ENCODE results near the gene C1QTNF4.
"Not testable (repeated sequence)": the region's sequence is repeated elsewhere in the genome, so short reads cannot be mapped to it uniquely, and the experiment has no call there.

Gene C1QTNF4

DNA sequence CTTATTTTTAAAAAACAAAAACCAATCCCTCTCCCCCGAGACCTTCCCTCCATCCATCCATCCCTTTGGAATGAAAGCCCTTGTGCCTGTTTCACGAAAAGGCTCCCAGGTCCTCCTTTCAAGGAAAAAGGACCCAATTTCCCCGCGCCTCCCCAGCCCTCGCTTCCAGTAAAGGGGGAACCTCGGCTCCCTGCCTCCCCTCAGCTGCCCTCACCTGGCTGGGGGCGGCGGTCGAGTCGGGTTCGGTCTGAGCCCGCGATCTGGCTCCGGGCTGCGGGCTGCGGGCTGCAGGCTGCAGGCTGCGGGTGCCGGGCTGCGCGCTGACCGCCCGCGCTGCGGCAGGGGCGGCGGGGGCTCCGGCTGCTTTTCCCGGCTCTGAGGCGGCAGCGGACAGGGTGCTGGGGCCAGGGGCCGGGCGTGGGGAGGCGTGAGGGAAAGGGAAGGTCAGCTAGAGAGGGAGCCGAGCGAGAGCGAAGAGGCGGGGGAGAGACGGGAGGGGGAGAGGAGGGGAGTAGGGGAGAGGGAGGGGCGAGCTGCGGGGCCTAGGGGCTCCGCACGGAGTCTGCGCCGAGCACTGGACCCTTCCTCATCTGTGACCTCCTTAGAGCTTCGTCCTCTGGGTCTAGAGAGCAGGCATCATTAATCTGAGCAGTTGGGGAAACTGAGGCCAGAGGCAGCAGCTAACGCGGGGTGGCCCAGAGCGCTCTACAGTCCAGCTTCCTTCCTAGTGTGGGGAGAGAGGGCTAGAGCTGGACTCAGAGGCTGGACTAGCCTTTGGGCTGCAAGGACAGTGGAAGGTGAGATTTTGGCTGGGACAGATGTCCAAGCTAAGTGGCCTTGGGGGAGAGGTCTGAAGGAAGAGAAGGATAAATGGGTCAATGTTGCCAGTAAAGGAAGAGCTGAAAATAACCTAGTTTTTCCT is at the start of gene C1QTNF4:
C1QTNF4 (minus strand) TSS at position 478 of the 922 bp plus-strand sequence. CDS start 3,601 bp downstream, outside the sequence.
- DNase-seq (ENCODE audit: low spot score): no peak

DNA sequence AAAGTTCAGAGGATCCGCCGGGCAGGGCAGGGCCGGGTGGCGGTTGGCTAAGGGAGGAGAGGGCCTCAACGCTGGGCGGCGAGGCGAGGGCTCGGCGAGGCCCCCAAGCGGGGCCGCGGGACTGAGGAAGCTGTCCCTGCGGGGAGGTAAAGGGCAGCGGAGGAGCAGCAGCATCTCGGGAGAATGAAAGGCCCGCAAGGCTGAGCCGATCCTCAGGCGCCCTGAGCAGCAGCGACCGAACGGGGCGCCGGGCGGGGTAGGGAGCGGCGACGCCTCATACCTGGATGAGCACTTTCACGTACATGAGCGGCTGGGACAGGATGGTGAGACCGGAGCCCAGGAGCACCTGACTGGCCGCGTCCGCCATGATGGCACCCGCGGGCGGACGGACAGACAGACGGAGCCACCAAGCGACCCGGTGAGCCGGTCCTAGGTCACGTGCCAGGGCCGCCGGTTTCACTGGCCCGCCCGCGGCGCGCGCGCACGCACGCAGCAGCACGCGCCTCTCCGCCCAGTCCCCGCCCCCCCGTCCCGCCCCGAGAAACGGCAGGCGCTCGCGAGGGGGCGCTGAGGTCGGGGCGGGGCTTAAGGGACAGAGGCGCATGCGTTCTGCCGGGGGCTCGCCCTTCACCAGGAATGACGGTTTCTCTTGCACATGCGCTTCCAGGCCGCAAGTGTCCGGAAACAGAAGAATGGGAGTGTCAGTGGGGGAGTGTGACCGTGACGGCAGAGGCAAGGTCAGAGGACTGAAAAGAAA is 48.1 kb upstream of the C1QTNF4 start, which contains the start of gene MTCH2:
MTCH2 (minus strand) TSS at position 461 of the 757 bp plus-strand sequence; CDS start at position 367, 94 bp downstream.
- DNase-seq (ENCODE audit: low spot score): peak; percentile 96

DNA sequence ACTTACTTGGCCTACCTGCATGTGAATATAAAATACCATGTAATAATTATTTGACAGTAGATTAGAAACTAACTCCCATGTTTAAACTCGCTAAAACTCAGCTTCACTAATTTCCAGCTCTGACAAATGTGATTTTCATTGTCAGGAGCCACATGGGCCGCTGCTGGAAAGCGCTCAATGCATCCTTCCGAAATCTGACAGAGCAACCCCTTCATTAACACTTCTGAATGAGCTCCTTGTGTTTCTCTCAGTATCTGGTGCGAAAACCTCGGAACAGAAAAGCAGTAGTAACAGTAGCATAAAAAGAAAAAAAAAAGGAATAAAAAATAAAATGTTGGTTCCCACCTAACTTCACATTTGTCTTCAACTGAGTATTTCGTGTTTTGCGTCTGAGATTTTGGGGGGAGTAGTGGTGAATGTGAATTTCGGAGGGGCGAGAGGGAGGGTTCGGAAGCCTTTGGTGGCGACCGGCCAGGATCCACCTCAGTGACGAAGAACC is 47.4 kb upstream of the C1QTNF4 start:
- DNase-seq (ENCODE audit: low spot score): no peak

DNA sequence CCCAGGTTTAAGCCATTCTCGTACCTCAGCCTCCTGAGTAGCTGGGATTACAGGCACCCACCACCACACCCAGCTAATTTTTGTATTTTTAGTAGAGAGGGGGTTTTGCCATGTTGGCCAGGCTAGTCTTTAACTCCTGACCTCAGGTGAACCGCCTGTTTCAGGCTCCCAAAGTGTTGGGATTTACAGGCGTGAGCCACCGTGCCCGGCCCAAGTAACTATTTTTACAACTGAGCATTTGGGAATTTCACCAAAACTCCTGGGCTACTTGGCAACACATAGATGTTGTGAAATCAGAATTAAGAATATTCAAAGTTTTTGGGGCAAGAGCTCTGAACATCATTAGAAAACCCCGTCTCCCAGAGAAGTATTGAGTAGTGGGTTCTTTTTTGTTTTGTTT is 46.3 kb upstream of the C1QTNF4 start:
- DNase-seq (ENCODE audit: low spot score): not testable (repeated sequence)

DNA sequence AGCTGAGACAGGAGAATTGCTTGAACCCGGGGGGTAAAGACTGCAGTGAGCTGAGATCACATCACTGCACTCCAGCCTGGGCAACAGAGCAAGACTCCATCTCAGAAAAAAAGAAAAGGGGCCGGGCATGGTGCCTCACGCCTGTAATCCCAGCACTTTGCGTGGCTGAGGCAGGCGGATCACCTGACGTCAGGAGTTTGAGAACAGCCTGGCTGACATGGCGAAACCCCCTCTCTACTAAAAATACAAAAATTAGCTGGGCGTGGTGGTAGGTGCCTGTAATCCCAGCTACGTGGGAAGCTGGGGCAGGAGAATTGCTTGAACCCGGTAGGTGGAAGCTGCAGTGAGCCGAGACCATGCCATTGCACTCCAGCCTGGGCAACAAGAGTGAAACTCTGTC is 42.1 kb upstream of the C1QTNF4 start:
- not testable (repeated sequence) for DNase-seq (ENCODE audit: low spot score)

DNA sequence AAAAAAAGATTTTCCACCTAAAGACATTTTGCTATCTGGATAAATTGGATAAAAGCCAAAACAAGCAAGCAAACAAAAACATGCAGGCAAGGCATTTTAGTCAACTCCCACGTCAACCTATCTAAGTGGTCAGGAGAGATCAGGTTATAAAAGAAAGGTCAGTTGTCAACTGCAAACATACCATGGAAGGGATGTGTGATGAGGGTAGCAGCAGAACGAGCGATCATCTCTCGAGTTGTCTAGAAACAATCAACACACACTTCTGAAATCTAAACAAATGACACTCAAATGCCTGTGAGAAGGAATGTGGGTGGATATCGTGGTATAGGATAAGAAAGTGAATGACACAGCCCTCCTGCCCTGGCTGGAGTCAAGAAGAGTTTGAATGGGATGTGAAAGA is 37.3 kb upstream of the C1QTNF4 start:
- no peak for DNase-seq (ENCODE audit: low spot score)

DNA sequence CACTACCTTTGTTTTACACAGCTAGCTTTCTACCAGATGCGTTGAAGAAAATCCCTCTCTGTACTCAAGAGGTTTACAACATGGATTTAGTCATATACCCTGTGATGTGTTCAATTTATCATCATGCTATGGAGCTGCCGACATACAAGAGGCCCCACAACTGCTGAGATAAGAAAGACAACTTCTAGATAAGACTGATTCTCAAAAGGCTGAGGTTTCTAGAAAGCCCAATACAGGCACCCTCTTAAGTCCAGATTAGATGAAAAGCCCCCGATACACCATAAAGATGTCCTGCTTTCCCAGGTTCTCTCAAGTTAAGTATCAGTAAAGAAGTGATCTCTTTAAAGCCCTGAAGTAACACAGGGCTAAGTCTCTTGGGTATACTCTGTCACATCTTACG is 33.8 kb upstream of the C1QTNF4 start:
- no peak for DNase-seq (ENCODE audit: low spot score)

DNA sequence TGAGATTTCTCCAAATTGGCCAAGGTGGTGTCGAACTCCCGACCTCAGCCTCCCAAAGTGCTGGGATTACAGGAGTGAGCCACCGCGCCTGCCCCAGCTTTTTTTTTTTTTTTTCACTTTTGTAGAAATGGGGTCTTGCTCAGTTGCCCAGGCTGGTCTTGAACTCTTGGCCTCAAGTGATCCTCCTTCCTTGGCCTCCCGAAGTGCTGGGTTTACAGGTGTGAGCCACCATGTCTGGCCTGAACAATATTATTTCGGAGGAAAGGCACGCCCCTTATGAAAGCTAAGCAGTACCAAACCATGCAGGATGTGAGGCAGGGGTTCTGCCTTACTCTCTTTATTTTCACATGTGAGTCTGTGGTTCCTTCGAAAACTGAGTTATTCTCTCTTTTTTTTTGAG is 32.0 kb upstream of the C1QTNF4 start:
- DNase-seq (ENCODE audit: low spot score): no peak

DNA sequence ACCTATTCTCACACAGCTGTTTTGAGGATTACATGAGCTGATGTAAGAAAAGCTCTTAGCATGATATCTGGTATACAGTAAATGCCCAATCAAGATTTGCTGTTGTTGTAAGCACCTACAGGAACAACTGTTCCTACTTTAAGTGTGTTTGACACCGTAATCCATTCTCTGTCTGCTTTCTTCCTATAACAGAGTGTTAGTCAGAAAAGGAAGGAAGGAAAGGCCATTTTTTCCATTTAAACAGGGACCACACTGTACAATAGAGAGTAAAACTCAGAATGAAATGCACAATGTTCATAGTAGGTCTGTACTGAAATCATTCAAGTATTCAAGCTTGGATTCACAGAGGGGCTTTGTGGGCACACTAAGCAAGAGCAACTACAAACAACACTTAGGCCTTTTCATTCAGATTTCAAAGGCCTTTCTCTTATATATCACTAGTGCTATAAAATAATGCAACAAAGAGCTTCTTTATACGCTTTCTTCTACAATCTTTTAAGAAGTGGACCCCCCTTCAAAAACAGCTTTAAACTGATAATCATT is 26.7 kb upstream of the C1QTNF4 start:
- no peak for DNase-seq (ENCODE audit: low spot score)

DNA sequence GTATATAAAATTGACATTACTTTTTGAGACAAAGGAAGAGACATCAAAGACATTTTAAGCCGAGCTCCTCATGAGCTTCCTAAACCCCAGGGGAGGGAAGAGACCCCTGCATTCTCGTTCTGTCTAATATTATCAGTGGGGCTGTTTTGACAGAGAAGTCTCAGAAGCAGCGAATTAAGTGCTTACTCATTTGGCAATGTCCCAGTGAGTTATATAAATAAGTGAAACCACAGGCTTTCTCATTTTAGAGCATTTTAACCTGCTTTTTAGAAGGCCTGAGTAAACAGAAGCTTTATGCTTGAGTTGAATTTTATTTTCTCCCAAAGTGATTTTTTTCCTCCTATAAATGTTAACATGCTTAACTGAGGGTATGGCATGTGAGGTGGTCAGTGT is 23.2 kb upstream of the C1QTNF4 start:
- DNase-seq (ENCODE audit: low spot score): no peak

DNA sequence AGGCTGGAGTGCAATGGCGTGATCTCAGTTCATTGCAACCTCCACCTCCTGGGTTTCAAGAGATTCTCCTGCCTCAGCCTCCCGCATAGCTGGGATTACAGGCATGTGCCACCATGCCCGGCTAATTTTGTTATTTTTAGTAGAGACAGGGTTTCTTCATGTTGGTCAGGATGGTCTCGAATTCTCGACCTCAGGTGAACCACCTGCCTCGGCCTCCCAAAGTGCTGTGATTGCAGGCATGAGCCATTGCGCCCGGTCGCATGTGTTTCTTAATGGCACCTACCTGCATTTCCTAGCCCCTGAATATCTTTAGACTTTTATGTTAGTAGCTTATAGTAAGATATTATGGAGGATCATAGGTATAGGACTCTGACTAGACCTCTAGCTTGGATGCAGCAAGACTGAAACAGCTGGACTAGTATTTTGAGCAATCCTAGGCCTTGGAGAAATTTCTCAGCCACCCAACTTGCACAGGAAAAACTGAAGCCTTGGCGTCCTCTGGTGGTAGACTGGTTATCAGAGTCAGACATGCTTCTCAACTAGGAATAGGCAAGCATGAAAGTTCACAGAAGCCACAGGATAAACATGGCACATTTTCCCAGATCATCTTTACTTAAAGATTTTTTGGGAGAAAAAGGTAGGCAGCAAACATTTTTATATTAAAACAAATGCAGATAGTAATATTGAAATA is 22.7 kb upstream of the C1QTNF4 start:
- DNase-seq (ENCODE audit: low spot score): no peak

DNA sequence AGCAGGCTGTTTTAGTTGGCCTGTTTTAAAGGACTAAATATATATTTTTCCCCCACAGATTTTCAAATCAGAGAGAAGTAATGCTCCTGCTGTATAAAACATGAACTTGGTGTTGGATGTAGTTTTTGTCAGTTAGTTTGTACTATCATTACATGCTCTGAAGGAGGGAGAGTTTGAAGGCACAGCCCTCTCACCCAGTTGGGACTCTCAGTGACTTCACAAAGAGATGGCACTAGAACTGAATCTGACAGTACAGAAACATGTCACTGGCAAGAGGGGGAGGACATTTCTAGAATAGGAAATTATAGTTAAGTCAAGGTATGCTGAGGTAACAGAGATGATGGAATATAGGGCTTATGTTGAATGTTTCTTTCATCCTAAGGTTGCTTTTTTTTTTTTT is 21.0 kb upstream of the C1QTNF4 start:
- DNase-seq (ENCODE audit: low spot score): no peak

DNA sequence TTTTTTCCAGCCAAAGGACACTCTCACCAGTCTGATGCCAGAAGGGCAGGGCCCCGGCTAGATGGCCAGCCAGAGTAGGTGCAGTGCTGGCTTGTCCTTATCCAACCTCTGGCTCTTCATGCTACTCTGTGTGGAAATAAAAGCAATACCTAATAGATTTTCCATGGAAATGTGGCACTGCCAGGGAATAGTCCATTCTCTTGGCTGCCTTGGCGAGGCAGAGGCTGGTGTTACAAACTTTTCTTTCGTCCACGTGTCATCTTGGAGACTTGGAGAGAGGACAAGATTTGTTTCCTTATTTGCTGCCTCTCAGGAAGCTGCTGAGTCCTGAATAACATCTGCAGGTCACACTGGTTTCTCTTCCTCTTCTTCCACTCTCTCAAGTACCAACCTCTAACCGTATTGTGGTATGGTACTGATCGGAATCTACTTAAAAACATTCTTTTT is 17.2 kb upstream of the C1QTNF4 start:
- no peak for DNase-seq (ENCODE audit: low spot score)

DNA sequence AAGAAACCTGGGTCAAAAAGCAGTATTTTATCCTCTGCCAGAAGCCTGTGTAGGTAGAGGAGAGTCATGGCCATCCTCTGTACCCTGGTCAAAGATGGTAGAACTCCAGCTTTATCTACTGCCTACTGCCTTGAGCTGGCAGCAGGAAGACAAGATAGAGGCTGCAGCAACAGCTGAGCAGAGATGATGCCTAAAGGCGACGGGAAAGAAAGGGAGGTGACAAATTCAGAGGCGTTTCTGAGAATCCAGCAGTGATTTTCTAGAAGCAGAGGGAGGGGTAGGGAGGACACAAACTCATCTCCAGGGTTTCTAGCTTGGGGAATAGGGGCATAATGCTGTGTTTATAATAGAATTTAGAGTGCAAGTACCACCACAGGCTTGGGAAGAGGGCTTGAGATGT is 15.5 kb upstream of the C1QTNF4 start:
- no peak for DNase-seq (ENCODE audit: low spot score)

DNA sequence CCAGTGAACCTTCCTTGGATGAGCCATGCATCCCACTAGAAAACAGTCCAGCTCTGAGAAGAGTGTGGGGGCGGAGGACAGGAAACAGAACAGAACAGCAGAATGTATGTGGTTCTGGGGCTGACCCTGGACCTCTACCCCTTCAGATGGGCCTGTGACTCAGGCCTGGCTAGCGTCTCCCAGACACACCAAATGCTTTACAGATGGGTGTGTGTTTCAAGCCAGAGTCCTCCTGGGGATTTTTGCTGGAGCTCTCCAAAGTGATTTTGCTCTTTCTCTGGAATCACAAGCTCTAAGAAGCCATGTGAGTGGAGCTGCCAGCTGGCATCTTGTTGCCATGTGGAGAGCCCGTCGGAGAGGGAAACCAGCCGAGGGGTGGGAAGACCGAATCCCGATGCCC is 13.2 kb upstream of the C1QTNF4 start:
- no peak for DNase-seq (ENCODE audit: low spot score)

DNA sequence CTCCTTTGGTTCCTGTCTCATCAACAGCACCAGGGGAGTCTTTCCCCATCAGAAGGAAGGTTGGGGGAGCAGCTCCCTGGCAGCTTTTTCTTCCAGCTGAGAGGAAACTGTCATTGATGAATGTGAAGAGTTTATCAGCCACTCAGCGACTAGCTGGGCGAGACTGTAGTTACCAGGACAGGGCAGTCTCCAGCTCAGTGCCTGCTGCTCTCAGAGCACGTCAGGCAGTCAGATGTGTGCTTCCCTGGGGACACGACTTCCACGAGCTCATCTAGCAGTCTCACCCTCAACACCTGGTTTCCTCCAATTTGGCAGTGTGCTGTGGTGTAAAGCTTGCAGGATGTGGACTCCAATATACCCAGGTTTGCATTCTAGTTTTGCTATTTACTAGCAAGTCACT is 12.5 kb upstream of the C1QTNF4 start:
- DNase-seq (ENCODE audit: low spot score): no peak

DNA sequence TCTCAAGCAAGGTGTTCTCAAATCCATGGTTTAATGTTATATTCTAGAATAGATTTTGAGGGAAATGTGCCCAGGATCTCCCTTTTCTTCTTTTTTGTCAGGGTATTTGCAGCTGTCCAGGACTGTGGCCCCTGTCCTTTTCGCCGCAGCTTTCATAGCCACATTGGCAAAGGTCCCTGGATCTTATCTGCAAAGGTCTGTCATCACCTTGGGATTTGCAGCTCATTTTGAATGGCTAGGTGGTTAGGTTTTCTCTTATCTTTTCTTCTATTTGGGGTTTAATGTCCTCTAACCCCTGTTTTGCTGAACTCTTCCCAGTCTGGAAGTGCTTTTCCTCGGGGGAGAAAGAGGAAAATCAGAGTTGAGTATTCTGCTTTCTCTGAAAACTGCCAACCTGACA is 11.7 kb upstream of the C1QTNF4 start:
- DNase-seq (ENCODE audit: low spot score): no peak

DNA sequence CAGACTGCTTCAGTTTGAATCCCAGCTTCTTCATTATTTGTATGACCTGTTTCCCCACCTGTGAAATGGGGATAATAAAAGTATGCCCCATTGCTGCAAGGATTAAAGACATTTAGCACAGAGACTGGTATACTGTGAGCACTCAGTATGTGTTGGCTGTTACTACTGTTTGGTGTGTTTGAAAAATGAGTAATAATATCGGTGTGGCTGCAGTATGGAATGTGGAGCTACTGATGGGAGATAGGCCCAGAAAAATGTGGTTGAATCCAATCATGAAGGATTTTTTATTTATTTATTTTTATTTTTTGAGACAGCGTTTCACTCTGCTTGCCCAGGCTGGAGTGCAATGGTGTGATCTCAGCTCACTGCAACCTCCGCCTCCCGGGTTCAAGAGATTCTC is 9.1 kb upstream of the C1QTNF4 start:
- no peak for DNase-seq (ENCODE audit: low spot score)

DNA sequence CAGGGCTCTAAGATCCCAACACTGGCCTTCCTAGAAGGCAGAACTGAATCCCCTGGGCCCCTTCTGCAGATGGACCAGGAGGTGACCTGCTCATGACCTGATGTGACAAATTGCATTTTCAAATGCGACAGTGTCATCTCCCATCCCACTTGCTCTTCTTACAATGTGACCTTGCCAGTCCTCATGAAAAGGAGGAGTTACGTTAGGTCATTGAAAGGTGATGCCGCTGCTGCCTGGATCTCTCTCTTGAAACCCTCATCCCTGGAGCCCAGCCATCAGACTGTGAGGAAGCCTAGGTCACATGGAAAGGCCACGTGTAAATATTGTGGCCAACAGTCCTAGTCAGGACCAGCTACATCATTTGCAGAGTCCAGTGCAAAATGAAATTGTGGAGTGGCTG is 5.7 kb upstream of the C1QTNF4 start:
- no peak for DNase-seq (ENCODE audit: low spot score)

DNA sequence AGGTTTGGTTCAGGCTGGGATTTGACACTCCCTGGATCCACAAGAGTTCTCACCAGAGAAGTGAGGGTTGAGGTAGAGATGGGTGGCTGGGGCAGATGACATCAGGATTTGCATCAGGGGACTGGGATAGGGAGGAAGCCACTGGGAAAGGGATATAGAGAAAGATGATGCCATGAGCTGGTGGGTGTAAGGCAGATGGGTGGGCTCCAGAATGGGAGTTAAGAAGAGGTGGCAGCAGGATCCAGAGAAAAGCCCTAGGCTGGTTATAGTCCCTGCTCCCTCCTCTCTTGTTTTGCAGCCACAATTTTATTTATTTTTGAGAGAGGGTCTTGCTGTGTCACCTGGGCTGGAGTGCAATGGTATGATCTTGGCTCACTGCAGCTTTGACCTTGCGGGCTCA is 1.8 kb upstream of the C1QTNF4 start:
- DNase-seq (ENCODE audit: low spot score): no peak

DNA sequence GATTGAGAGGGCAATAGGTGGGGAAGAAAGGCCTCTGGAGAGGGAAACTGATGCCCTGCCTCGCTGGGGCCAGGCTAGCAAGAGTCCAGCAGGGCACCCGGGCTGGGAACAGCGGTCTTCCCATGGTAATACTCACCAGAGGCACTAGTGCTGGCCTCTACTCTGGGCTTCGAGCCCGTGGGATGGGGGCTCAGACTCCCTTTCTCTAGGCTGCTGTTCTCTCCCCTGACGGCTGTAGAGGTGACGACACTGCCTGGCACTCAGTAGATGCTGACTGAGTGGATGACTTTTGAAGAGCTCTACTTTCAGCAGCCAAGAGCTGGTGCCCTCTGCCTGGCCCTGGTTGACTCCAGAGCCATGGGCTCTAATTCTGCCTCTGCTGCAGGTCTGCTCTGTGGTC is 818 bp upstream of the C1QTNF4 start:
- DNase-seq (ENCODE audit: low spot score): no peak

DNA sequence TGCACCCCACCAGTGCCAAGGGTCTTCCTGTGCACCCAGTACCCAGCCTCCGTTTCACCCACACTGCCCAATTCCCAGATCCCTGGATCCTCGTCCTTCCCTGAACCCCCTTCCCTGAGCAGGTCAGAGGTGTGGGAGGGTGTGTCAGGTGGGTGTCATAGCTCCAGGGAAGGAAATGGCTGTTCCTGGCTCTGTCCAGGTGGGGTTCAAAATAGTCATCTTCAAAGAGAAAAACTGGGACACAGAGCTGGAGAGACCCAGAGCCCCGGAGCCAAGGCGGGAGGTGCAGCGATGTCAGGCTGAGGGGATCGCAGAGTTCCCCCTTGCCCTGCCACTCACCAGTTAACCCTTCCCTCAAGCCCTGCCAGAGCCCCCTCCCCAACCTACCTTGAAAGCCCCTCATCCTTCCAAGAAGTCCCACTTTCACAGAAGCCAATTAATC is 698 bp downstream of the C1QTNF4 start:
- DNase-seq (ENCODE audit: low spot score): no peak
